GM19035 (cell line): ENCODE data around the gene LKAAEAR1.
"Not testable (repeated sequence)": the region's sequence is repeated elsewhere in the genome, so short reads cannot be mapped to it uniquely, and the experiment has no call there.

Experiments used
- ATAC-seq: cut with Tn5 transposase; IDR thresholded peaks from one replicate; pipeline ENCODE4 v1.9.1; 2021; ENCODE audit not compliant: unreplicated experiment

Gene LKAAEAR1, protein sequence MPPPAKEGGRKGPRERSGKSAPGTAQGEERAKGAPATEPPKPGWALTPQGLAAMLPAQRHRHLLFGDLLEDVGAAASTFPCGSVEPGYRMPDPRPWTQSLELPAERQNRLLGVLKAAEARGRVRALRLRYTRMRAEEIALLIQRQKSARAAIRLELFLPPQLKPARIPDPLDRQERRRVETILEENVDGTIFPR

DNA sequence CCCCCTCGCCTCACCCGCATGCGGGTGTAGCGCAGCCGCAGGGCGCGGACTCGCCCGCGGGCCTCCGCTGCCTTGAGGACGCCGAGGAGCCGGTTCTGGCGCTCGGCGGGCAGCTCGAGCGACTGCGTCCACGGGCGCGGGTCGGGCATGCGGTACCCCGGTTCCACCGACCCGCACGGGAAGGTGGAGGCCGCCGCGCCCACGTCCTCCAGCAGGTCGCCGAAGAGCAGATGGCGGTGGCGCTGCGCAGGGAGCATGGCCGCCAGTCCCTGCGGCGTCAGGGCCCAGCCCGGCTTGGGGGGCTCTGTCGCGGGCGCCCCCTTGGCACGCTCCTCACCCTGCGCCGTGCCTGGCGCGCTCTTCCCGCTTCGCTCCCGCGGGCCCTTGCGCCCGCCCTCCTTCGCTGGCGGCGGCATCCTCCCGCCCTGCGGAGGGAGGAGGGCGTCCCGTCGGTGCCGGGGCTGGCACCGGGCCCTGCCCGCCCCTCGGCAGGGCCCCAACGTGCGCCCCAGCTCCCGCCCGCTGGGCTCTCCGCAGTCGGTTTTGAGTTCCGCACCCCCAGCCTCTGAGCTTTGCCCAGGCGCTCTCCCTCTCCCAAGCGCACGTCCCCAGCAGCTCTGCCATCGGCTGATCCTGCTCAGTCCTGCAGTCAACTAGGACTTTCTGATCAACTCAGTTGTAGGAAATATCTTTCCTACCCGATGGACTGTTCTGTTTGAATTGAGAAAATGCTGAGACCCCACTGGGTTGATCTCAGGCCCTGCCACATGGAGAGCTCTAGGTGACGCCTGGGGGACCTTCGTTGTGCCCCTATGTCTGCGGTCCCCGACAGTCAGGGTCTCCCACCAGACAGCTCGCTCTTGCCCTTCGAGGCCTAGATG lies at the start of gene LKAAEAR1:
Gene LKAAEAR1, minus strand, starts transcription at position 595 of the 881 bp plus-strand sequence. Its CDS starts 179 bp downstream, at position 416.
- ATAC-seq, result no peak

DNA sequence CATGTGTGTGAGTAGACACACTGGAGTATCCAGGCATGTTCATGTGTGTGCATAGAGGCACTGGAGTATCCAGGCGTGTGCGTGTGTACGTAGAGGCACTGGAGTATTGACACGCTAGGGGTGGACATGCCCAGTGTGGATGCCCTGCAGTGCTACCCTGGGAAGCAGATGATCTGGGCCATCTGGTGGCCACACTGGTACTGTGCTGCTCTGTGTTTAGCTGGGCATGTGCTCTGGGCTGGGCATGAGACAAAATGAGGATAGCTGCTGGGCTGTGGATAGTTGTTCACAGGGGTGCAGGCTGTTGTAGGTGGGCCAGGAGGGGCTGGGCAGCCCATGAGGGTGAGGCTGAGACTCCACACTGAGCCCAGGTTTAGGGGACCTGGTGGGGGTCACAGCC lies 47.2 kb upstream of the LKAAEAR1 start:
- ATAC-seq, result no peak

DNA sequence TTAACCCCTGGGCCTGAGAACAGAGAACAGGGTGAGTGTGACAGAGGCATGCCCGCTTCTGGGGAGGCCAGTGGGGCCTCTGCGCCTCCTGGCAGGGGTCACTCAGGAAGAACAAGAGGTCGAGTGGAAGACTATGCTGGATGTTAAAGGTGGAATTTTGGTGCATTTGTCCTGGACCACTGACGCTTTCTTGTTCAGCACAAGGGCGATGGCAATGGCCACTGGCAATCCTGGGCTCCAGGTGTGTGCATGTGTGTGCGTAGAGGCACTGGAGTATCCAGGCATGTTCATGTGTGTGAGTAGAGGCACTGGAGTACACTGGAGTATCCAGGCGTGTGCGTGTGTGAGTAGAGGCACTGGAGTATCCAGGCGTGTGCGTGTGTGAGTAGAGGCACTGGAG lies 46.7 kb upstream of the LKAAEAR1 start:
- ATAC-seq, result no peak

DNA sequence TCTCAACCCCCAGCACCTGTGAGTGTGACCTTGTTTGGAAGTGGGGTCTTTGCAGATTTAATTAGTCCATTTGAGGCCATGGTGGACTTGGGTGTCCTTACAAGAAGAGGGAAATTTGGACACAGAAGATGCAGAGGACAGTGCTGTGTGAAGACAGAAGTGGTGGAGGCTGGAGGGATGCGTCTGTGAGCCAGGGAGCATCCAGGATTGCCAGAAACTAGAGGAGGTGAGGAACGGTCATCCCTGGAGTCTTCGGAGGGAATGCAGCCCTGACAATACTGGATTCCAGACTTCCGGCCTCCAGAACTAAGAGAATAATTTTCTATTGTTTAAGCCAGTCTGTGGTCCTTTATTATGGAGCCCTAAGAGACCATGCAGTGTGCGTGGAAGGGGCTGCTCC lies 46.1 kb upstream of the LKAAEAR1 start:
- no peak for ATAC-seq

DNA sequence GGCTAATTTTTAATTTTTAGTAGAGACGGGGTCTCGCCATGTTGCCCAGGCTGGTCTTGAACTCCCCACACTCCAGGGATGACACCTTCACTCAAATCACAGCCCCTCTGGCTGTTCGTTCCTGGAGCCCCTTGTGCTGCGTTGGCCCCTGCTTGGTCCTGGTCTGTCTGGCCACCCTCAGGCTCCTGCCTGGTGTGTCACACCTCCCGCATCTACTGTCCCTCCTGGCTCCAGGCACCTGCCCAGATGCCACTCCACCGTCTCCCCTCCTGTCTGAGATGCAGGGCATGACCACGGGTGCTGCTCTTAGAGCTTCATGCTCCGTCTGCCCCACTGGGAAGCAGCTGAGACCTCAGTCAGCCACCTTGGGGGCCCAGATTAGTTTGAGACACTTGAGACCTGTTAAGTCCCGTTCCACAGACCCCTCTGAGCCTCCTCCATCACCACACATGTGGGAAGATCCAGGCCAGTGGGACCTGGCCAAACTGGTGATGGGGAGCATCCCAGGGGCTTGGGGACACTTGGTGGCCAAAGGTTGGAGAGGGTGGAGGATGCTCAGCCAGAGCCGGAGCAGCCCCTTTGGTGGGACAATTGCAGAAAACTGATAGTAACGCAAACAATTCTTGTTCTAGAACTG lies 45.1 kb upstream of the LKAAEAR1 start:
- ATAC-seq, result no peak

DNA sequence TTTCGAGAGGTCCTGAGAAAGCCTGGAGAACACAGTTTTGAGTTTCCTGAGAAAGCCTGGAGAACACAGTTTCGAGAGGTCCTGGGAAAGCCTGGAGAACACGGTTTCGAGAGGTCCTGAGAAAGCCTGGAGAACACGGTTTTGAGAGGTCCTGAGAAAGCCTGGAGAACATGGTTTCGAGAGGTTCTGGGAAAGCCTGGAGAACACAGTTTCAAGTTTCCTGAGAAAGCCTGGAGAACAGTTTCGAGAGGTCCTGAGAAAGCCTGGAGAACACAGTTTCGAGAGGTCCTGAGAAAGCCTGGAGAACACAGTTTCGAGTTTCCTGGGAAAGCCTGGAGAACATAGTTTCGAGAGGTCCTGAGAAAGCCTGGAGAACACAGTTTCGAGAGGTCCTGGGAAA lies 39.3 kb upstream of the LKAAEAR1 start:
- ATAC-seq, result not testable (repeated sequence)

DNA sequence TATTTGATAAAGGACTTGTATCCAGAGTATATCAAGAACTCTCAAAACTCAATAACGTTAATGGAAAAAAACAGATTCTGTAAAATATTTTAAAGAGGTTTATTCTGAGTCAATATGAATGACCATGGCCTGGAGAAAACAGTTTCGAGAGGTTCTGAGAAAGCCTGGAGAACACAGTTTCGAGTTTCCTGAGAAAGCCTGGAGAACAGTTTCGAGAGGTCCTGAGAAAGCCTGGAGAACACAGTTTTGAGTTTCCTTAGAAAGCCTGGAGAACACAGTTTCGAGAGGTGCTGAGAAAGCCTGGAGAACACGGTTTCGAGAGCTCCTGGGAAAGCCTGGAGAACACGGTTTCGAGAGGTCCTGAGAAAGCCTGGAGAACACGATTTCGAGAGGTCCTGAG lies 38.7 kb upstream of the LKAAEAR1 start:
- ATAC-seq, result not testable (repeated sequence)

DNA sequence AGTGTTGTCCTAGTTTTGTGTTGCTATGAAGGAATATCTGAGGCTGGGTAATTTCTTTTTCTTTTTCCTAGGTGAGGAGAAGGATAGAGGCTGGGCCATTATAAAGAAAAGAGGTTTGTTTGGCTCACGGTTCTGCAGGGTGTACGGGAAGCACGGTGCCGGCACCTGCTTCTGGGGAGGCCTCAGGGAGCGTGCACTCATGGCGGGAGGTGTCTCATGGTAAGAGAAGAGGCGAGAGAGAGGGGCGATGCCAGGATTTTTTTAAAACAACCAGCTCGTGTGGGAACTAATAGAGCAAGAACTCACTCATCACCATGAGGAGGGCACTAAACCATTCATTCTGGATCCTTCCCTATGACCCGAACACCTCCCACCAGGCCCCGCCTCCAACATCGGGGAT lies 37.4 kb upstream of the LKAAEAR1 start:
- ATAC-seq, result no peak

DNA sequence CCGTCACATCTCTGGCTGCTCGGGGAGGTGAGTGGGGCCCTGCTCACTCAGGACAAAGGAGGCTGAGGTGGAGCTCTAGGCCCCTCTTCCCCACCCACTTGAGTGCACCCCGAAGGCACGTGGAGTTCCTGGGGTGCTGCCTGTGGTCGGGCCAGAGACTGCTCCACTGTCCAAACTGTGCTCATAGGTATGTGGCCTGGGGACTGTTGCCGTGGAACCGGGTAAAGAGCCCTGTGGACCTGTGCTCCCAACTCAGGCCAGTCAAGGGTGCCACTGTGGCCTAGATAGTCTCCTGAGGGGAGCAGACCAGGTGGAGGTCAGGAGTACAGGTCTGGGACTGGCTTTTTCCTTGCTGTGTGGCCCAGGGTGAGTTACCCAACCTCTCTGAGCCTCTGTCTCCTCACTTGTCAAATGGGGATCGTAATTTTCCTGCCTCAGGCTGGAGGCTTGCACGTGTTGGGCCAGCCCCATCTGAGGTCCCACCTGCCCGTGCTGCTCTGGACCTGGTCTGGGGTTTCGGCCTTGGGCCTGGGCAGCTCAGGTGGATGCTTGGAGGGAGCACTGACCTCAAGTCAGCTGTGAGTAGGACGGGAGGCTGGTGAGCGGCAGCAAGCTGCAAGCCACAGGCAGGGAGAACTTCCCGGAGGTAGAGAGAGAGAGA lies 35.6 kb upstream of the LKAAEAR1 start:
- no peak for ATAC-seq

DNA sequence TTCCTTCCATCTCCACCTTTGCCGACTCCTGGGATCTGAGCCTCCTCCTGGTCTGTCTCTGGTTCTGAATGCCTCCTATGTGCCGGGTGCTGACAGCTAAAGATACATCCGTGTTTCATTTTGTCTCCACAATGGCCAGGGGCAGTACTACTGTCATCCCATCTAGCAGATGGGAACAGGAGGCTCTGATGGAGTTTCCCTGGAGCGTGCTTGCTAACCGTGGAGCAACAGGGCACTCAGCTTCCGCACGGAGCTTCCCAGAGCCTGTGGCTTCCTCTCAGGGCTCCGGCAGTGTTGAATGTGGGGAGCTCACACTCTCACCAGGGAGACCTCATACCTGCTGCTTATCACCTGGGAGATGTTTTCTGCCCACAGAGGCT lies 35.1 kb upstream of the LKAAEAR1 start:
- ATAC-seq, result no peak

DNA sequence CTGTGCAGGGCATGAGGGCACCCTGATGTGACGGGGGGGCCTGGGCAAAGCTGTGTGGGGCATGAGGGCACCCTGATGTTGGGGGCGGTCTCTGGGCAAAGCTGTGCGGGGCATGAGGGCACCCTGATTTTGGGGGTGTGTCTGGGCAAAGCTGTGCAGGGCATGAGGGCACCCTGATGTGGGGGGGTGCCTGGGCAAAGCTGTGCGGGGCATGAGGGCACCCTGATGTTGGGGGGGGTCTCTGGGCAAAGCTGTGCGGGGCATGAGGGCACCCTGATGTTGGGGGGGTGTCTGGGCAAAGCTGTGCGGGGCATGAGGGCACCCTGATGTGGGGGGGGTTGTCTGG lies 33.2 kb upstream of the LKAAEAR1 start:
- not testable (repeated sequence) for ATAC-seq

DNA sequence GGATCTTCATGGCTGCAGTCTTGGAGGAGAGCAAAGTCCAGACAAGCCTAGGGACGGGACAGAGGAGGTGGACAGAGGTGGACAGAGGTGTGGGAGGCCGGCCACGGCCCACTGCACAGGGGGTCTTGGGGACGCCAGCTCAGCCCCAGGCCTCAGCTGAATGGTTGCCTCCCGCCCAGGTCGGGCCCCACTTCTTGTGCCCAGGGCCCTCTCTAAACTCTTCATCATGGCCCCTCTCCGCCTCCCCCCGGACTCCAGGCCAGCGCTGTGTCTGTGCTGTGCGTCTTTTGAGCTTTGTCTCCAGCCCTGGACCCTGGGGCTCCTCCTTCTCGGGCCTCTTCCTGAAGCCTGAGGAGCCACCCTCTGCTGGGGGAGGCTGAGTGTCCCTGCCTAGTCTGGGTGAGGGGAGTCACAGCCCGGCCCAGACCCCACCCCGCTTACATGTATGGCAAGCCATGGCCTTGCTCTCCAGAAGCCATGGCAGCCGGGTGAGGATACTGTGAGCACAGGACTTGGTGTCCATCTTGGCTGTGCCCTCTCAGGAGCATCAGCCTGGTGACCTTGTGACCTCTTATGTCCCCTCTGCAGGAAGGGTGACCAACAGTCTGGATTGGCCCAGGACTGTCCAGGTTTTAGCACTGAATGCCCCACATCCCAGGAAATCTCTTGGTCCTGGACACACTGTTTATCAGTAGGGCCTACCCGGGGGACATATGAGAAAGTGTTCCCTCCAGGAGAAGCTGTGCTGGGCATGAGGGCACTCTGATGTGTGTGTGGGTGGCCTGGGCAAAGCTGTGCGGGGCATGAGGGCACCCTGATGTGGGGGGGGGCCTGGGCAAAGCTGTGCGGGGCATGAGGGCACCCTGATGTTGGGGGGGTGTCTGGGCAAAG lies 32.6 kb upstream of the LKAAEAR1 start:
- no peak for ATAC-seq

DNA sequence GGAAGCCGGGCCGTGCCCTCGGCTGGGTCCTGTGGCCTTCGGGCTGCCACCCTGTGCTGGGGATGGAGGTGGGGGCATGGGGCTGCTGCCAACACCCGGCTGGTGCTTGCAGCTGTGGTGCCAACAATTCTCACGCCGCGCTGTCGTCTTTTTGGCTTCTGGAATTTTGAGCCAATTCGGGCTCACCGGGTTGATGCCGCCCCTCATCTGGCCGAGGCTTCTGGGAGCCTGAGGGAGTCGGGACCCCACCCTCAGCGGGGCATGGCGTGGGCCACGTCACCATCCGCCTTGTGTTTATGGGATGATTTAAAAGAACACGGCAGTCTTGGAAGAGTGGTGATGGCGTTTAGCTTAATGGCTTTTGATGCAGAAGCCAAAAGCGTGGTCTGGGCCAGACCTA lies 31.8 kb upstream of the LKAAEAR1 start:
- no peak for ATAC-seq

DNA sequence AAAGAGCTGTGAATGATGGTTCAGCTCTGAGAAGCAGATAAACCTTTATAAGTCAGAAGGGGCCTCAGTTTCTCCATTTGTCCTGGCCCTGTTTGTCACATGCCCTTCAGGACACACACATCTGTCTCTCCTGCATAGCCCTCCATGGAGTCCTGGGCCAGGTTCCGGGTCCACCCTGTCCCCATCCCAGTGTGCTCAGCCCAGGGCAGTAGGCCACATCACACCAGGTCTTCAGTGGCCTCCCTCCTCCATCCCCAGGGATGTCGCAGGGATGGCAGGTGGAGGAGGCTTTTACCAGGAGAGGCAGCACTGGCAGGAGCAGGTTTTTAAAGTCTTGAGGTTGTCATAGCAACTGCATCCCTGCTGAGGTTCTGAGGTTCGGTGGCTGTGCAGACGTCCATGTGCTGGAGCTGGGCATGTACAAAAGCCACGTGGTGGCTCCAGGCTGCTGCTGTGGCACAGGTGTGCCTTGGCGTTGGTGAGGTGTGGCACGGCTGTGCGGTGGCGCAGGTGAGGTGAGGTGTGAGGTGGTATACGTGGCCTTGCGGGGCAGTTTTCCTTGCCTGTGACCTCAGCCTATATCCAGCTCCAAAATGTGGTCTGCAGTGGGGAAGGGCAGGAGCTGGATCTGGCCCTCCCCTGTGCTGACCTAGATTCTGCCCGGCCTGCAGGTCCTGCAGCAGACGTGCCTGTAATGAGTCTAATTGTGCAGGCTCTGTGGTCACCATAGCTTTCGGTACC lies 31.1 kb upstream of the LKAAEAR1 start:
- ATAC-seq, result no peak

DNA sequence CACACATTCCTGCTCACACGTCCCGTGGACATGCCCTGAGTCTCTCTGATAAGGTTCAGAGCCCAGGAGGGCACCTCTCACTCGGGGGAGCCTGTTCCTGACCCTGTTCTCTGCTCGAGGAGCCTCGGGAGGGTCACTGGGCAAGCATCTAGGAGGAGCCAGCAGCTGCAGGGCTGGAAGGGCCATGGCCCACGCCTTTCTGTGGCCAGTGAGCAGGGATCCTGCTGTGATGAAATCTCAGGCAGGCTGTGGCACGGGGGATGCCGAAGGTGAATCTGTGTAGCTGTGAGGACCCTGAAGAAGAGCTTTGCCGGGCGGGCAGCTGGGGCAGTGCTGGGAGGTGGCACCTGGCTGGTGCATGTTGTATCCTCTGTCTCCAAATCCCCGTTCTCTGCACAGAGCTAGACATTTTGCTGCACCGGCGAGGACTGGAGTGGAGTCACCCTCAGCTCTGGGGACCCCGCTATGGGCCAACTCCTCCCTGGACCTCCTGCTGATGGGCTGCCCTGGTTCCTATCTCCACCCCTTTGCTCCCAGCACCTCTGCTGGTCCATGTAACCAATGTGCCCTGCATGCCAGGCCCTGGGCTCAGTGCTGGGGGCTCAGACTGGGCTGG lies 30.3 kb upstream of the LKAAEAR1 start:
- ATAC-seq, result no peak

DNA sequence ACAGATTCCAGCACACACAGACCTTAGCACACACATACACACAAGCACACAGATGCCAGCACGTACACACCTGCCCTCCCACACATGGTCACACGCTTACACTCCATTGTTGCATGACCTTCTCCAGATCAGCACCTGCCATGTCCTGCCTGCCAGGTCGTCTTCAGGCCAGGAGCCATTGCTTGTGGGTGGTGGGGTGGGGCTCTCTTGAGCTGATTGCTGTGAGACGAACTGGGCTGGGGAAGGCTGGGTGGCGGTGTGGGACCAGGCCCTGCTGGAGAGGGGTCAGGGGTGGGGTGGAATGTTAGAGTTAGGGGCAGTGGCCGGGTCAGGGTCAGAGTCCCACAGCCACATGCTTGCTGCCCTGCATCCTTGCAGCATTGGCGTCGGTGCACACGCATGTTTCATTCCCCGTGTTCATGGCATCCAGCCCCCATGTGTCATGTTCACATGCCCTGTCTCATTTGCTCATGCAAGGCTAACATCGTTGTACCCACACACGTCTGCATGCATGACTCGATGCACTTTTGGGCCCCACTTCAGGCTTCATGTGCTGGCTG lies 29.7 kb upstream of the LKAAEAR1 start:
- ATAC-seq, result no peak

DNA sequence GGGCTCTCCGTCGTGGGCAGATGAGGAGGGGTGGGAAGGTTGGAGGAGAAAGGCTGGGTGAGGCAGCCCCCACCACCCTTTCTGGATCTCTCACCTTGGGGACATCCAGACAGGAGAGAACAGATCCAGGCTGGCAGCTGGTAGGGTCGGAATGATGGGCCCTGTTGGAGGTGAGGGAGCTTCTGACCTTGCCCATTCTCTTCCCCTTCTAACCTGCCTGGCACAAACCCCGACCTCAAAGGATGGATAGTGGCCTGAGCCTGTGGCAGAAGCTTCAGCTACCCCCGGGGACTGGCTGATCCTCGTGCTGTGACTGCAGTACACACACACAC lies 29.2 kb upstream of the LKAAEAR1 start:
- ATAC-seq, result no peak

DNA sequence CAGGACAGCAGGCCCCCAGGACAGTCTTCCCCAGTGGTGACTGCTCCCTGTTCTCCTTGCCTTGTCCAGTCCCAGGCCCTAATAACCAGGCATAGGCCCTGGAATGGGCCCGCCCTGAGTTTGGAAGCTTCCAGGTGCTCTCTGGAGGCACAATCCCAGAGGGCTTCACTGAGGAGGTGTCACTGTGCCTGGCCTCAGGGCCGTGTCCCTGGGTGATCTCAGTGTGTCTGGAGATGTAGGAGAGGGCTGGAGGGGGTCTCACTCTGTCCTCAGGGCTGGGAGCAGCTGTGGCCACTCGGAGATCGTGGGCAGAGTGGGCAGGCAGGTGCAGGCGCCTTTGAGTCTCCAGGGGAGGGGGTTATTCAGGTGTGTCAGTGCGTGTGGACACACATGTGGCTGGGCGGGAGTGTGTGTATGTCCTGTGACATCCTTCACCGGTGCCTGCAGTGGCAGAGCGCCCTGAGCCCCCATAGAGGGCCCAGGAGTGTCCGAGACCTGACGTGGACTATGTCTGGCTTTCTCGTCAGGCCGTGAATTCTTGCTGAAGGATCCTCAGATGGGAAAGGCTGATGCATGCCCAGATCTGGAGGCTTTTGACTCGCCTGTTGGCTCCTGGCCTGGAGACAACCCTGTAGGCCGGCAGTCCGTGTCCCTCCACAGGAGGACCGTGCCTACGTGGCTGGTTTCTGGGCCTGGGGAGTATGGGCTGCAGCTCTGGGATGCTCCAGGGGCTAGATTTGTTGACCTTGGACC lies 28.7 kb upstream of the LKAAEAR1 start:
- ATAC-seq, result no peak
